Measurements from ENCODE around the gene PCBP1. TPM values are rescaled to one million over a fixed set of nuclear protein-coding genes. Genes with fewer than 3 reads are reported as not detected.
"Not testable (repeated sequence)": the region's sequence is repeated elsewhere in the genome, so short reads cannot be mapped to it uniquely, and the experiment has no call there.

Gene PCBP1
- total and polyA plus RNA-seq, 2 donors = 45.9 to 361 TPM

- not testable (repeated sequence) for H3K27me3 ChIP-seq (ENCODE audit: control insufficient read depth in 2 of 2, insufficient read depth in 1 of 2, low read length in 1 of 2); H3K9me3 ChIP-seq (ENCODE audit: control insufficient read depth in 2 of 2, insufficient read depth in 1 of 2, low read length in 1 of 2); H3K4me3 ChIP-seq (ENCODE audit: low read length in 2 of 2); H3K36me3 ChIP-seq (ENCODE audit: control insufficient read depth in 2 of 2, insufficient read depth in 2 of 2, low read length in 1 of 2)
- peak in 1 of 9 donors; percentile 1 for DNase-seq (ENCODE audit: low read depth in 6 of 9, low spot score in 9 of 9)
- WGBS = 90% methylated on average over 10 of the region's 10 CpGs
- Histone ChIP-seq H3K27ac (ENCODE audit: low read depth in 1 of 2, low read length in 1 of 2) (peak overlapping the region; percentile 96 to 98), H3K4me1 (ENCODE audit: control insufficient read depth in 2 of 2, insufficient read depth in 2 of 2, low read length in 2 of 2) (peaks cover 52 to 86% of the 10 kb centered on the region in 2 donors)
These were observed 47.2 kb downstream of the PCBP1 start for GRCh38 chr2:70134323-70134983.

Other genes starting within 250 kb of the PCBP1 start
- 65.0 TPM for gene SNRNP27, start 193.5 kb upstream of the PCBP1 start, total RNA-seq
- 64.3 TPM for gene SNRNP27, start 193.5 kb upstream of the PCBP1 start, polyA plus RNA-seq
- gene MXD1, start 172.4 kb upstream of the PCBP1 start, total RNA-seq = 12.7 TPM
- gene MXD1, start 172.4 kb upstream of the PCBP1 start, polyA plus RNA-seq = 12.8 TPM
- 1.5 TPM for gene ASPRV1, start 125.8 kb upstream of the PCBP1 start, total RNA-seq
- 7.1 TPM for gene ASPRV1, start 125.8 kb upstream of the PCBP1 start, polyA plus RNA-seq
- 15.7 TPM for gene C2orf42, start 103.5 kb downstream of the PCBP1 start, total RNA-seq
- 15.4 TPM for gene C2orf42, start 103.5 kb downstream of the PCBP1 start, polyA plus RNA-seq
- 186 TPM for gene TIA1, start 161.2 kb downstream of the PCBP1 start, total RNA-seq
- gene TIA1, start 161.2 kb downstream of the PCBP1 start, polyA plus RNA-seq = 197 TPM
- 9.4 TPM for gene PCYOX1, start 170.7 kb downstream of the PCBP1 start, total RNA-seq
- gene PCYOX1, start 170.7 kb downstream of the PCBP1 start, polyA plus RNA-seq = 8.7 TPM
- gene SNRPG, start 206.3 kb downstream of the PCBP1 start, total RNA-seq = 258 TPM
- 186 TPM for gene SNRPG, start 206.3 kb downstream of the PCBP1 start, polyA plus RNA-seq
- 31.2 TPM for gene FAM136A, start 214.6 kb downstream of the PCBP1 start, total RNA-seq
- 41.3 TPM for gene FAM136A, start 214.6 kb downstream of the PCBP1 start, polyA plus RNA-seq